ENCODE measurements around the gene FGF4. TPM values are rescaled to one million over a fixed set of nuclear protein-coding genes. Genes with fewer than 3 reads are reported as not detected.
"Not testable (repeated sequence)": the region's sequence is repeated elsewhere in the genome, so short reads cannot be mapped to it uniquely, and the experiment has no call there.

Gene FGF4
- total and polyA plus RNA-seq, 12 donors: not detected

DNA sequence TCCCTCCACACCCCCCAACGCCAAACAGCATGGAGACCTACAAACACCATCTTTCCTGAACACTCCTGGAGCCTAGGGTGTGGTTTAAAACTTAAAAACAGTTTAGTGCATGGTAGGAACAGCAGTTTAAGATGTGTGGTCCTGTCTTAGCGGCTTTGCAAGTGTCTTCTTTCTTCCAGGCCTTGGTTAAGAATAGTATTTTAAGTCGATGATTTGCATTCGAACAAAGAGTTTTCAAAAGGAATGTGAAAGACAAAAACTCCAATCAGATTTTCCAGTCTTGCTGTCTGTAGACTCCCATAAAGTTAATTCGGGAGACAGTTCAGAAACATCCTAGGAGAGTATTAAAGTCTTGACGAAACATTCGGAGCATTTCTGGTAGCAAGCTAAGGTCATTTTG, 3.7 kb downstream of the FGF4 start:
- Histone ChIP-seq H3K9me3 (replicated peaks in 1 of 3) (no peaks in the 10 kb centered on the region), H3K36me3 (replicated peaks in 1 of 2) (no peaks in the 10 kb centered on the region), H3K27me3 (peaks cover 36% of the 10 kb centered on the region), H3K4me1 (replicated peaks in 1 of 2) (no peaks in the 10 kb centered on the region), H3K27ac (no peak overlapping the region), H3K4me3 (no peak overlapping the region)
- TF ChIP-seq, protein P1, sequence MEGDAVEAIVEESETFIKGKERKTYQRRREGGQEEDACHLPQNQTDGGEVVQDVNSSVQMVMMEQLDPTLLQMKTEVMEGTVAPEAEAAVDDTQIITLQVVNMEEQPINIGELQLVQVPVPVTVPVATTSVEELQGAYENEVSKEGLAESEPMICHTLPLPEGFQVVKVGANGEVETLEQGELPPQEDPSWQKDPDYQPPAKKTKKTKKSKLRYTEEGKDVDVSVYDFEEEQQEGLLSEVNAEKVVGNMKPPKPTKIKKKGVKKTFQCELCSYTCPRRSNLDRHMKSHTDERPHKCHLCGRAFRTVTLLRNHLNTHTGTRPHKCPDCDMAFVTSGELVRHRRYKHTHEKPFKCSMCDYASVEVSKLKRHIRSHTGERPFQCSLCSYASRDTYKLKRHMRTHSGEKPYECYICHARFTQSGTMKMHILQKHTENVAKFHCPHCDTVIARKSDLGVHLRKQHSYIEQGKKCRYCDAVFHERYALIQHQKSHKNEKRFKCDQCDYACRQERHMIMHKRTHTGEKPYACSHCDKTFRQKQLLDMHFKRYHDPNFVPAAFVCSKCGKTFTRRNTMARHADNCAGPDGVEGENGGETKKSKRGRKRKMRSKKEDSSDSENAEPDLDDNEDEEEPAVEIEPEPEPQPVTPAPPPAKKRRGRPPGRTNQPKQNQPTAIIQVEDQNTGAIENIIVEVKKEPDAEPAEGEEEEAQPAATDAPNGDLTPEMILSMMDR (IDR thresholded peaks at IDR 0.05): no peak
- TF ChIP-seq POLR2A (IDR thresholded peaks at IDR 0.05): no peak
- no peak for DNase-seq
- intact Hi-C loops (cut with DNase I): no loop called here
- 37 to 57% (median 50%) methylated on average over 7 of the region's 7 CpGs for WGBS, 4 donors

DNA sequence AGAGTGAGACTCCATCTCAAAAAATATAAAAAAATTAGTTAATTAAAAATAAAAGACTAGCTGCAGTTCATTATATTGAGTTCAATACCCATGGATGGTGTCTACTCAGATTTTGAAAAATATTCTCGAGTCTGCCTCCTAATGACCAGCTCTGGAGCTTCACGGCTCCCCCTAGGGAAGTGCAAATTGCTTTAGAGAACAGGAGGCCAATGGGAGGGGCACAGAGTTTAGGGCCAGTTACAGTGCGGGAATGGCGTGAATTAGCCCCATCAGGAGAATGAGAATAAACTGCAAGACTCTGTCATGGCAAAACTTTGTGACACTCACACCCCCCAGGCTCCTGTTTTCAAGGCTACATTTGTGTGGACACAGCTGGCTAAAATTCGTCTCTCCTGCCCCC, 4.6 kb downstream of the FGF4 start:
- TF ChIP-seq, protein P1 (IDR thresholded peaks at IDR 0.05): no peak
- TF ChIP-seq POLR2A (IDR thresholded peaks at IDR 0.05): no peak
- no peak overlapping the region for H3K27ac ChIP-seq
- H3K9me3 ChIP-seq (replicated peaks in 1 of 3): no peaks in the 10 kb centered on the region
- 28 to 48% (median 39%) methylated on average over 5 of the region's 5 CpGs for WGBS, 4 donors
- no peak overlapping the region for H3K4me3 ChIP-seq
- peaks cover 27% of the 10 kb centered on the region for H3K27me3 ChIP-seq
- H3K36me3 ChIP-seq (replicated peaks in 1 of 2): no peaks in the 10 kb centered on the region
- DNase-seq: no peak
- intact Hi-C loops (cut with DNase I): no loop called here
- H3K4me1 ChIP-seq (replicated peaks in 1 of 2): no peaks in the 10 kb centered on the region

DNA sequence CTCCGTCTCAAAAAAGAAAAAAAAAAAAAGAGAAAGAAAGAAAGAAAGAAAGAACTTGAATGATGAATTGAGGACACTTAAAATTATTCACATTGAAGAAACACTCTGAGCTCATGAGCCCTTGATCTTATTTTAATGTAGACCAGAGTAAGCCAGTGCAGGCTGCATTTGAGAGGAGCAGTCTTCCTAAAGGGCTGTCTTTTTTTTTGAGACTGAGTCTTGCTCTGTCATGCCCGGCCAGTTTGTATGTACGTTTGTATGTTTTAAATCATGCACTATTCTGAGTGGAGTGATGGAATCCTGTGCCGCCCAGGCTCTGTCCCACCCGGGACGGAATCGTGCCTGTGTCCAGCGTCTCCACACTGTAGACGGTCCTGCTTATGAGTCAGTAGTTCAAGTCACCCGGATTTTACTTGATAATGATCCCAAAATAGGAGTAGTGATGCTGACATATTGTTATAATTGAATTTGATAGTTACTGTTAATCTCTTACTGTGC, 9.6 kb downstream of the FGF4 start:
- Histone ChIP-seq H3K27ac (no peak overlapping the region), H3K4me1 (replicated peaks in 1 of 2) (no peaks in the 10 kb centered on the region), H3K9me3 (replicated peaks in 1 of 3) (no peaks in the 10 kb centered on the region), H3K27me3 (peaks cover 11% of the 10 kb centered on the region), H3K36me3 (replicated peaks in 1 of 2) (no peaks in the 10 kb centered on the region), H3K4me3 (no peak overlapping the region)
- TF ChIP-seq, protein P1 (IDR thresholded peaks at IDR 0.05): no peak
- TF ChIP-seq POLR2A (IDR thresholded peaks at IDR 0.05): no peak
- intact Hi-C loops (cut with DNase I): no loop called here
- DNase-seq: no peak
- 62 to 72% (median 69%) methylated on average over 10 of the region's 10 CpGs for WGBS, 4 donors

DNA sequence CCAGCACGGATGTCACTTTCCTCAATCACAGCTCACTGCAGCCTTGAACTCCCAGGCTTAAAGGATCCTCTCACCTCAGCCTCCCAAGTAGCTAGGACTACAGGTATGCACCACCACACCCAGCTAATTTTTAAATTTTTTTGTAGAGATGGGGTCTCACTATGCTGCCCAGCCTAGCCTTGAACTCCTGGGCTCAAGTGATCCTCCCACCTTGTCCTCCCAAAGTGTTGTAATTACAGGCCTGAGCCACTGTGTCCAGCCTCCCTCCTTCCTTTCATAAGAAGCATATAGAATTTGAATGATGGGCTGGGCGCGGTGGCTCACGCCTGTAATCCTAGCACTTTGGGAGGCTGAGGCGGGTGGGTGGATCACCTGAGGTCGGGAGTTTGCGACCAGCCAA, 10.2 kb downstream of the FGF4 start:
- intact Hi-C loops (cut with DNase I); H3K9me3 ChIP-seq (replicated peaks in 1 of 3); H3K4me1 ChIP-seq (replicated peaks in 1 of 2); DNase-seq; H3K4me3 ChIP-seq; H3K27ac ChIP-seq; H3K36me3 ChIP-seq (replicated peaks in 1 of 2): not testable (repeated sequence)
- H3K27me3 ChIP-seq: peaks cover 11% of the 10 kb centered on the region
- WGBS, 4 donors: 85 to 97% (median 91%) methylated on average over 7 of the region's 7 CpGs

DNA sequence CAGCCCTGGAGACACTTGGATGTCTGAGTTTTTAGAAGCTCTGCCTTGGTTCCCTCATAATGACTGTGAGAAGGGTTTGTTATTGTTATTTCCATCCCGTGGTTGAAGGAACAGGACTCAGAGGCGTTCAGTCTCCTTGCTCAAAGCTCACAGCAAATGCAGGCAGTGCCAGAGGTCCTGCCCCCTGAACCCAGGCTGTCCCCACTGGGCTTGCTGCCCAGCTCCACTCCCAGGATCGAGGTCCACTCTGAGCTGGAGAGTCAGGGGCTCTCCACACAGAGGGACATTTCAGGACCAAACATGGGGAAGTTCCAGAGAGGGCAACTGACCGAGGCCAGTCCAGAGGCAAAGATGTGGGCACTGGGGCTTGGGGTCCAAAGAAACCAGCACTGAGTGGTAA, 14.8 kb downstream of the FGF4 start:
- no peak overlapping the region for H3K4me3 ChIP-seq
- peaks cover 8% of the 10 kb centered on the region for H3K27me3 ChIP-seq
- no peaks in the 10 kb centered on the region for H3K4me1 ChIP-seq (replicated peaks in 1 of 2)
- intact Hi-C loops (cut with DNase I): no loop called here
- DNase-seq: no peak
- H3K9me3 ChIP-seq (replicated peaks in 1 of 3): no peaks in the 10 kb centered on the region
- no peaks in the 10 kb centered on the region for H3K36me3 ChIP-seq (replicated peaks in 1 of 2)
- TF ChIP-seq POLR2A (IDR thresholded peaks at IDR 0.05): no peak
- TF ChIP-seq, protein P1 (IDR thresholded peaks at IDR 0.05): no peak
- no peak overlapping the region for H3K27ac ChIP-seq
- 51 to 61% (median 55%) methylated on average over 4 of the region's 4 CpGs for WGBS, 4 donors
